LNCAP (cell line): Measurements from ENCODE around the gene SYT1.

ENCODE experiments used
- TF ChIP-seq, protein P1 (sequence below): fragments of 450-650 bp; IDR thresholded peaks from 2 replicates; pipeline ENCODE4 v1.5.1; 2017; ENCODE audit warnings: mild to moderate bottlenecking

The SYT1 gene

DNA sequence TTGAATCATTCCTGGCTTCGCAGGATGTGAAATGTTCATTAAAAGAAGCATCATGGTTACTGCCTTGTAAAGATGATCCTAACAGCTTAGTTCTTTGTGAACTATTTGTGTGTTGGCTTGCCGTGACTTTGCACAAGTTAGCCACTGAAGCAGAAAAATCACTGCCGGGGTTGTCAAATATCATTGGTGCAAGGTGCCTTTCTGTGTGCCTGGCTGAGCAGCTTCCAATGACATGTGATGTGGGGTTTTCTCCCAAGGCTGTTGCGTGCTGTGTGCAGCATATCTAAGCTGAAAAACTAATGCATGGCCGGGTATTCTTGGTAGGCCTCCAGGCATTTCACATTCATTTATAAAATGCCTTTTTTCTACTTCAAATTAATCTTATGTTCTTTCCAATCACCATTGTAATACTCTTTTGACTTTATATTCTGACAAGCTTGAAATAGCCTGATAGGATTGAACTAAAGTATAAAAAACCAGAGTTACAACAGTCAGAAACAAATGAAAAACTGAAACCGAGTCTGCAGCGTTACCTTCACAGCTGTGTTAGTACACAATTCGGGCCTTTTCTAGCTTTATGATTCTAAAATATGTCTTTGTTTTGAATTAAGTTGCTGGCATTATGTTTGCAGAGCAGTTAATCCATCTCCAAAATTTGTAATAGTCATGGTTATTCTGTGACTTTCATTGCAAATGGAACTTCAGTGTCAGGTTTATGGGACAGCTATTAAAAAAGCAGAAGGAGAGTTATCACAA lies 222.1 kb downstream of the SYT1 start:
- TF ChIP-seq, protein P1, sequence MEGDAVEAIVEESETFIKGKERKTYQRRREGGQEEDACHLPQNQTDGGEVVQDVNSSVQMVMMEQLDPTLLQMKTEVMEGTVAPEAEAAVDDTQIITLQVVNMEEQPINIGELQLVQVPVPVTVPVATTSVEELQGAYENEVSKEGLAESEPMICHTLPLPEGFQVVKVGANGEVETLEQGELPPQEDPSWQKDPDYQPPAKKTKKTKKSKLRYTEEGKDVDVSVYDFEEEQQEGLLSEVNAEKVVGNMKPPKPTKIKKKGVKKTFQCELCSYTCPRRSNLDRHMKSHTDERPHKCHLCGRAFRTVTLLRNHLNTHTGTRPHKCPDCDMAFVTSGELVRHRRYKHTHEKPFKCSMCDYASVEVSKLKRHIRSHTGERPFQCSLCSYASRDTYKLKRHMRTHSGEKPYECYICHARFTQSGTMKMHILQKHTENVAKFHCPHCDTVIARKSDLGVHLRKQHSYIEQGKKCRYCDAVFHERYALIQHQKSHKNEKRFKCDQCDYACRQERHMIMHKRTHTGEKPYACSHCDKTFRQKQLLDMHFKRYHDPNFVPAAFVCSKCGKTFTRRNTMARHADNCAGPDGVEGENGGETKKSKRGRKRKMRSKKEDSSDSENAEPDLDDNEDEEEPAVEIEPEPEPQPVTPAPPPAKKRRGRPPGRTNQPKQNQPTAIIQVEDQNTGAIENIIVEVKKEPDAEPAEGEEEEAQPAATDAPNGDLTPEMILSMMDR = no peak

DNA sequence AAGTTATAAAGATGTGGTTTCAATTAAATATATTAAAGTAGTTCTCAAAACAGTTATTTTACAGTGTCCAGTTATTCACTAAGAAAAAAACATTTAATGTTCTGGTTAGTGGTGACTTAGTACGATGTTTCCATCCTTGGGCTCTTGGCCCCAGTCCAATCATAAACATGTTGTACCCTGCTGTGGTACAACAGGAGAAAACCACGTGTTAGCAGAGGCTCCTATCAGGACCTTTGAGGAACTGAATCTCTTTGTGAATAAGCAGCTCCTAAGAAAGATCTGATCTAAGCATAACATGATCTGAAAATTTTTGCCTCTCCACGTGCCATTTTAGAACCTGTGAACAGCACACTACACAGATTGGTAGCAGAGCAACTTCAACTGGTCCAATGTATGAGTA lies 234.0 kb downstream of the SYT1 start:
- TF ChIP-seq, protein P1 = no peak

DNA sequence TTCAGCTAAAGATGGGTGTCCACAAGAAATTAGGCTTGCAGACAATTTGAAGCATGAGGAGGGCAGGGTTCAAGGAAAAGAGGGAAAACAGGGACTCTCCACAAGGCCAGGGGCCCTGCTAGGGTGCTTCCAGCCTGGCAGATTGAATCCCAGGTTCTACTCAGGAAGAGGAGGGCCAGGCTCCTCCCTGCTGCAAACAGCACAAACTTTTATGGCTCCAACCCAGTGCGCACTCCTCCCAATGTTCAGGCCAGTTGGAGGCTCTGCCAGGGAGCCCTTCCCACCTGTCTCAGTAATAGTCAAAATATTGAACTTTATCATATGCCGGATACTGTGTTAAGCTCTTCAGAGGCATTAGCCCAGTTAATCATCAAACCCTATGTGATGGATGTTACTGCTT lies 244.4 kb downstream of the SYT1 start:
- TF ChIP-seq, protein P1 = no peak

DNA sequence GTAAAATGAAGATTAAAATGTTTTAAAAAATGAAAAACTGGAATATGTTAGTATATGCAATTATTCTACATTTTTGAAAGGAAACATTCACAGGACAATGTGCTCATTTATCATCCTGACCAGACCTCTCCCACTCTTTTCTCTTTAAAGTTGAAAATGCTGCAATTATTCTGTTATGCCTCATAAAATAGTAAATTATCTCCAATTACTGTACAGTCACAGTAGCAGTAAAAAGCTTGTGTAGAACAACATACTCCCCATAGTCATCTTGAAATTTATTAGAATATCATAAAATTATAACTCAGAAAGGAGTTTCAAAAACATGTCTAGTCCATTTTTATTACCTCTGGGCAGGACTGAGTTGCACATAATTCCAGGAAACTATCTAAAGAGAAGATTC lies 250.3 kb downstream of the SYT1 start:
- TF ChIP-seq, protein P1 = no peak

DNA sequence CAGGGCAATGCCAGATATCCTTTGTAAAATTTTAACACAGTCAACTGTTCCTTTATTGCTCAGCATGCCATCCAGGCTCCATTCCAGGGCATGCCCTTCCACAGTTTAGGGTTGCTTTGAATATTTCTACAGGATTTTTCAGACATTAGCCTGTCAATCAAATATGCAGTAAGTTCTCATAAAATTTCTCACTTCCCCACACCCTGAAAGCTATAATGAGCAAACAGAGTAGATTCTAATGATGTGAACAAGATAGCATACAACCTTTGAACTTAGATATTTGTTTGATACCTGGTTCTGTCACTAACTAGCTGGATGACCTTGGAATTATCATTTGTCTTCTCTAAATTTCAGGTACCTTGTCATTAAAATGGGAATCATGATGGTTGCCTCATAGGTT lies 251.2 kb downstream of the SYT1 start:
- TF ChIP-seq, protein P1 = no peak

DNA sequence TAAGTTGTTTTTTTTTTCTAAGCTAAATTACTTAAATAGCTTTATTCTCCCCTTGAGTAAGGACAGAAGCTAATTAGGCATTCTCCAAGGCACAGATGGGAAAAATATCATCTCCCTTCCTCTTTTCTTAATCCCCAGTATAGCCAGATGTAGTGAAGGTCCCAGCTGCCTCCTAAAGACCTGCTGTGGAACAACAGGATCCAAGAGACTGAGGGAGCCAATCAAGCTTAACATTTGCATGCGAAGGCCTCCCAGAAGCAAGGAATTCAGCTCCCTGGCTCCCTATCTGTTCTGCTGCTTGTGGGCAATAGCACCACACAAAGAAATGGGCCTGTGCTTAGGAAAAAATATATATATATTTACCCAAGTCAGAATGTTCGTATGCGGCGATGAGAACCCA lies 255.2 kb downstream of the SYT1 start:
- TF ChIP-seq, protein P1 = no peak

DNA sequence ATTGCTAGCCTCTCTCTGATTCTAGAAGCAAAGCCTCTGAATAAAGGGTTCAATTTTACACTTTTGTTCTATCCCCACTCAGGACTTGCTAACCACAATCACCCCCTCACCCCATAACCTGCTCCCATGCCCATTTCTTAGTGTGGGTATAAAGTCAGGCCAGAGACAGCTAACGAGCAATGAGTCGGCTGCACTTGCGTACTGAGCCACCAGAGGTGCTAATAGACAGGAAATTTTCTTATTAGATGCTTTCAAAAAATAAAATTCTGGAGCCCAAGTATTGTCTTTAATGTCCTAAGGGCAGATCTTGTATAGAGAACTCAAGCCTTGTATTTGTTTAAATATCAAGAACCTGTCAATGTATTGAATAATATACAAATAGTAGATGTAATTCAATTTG lies 256.9 kb downstream of the SYT1 start:
- TF ChIP-seq, protein P1 = peak; percentile 44

DNA sequence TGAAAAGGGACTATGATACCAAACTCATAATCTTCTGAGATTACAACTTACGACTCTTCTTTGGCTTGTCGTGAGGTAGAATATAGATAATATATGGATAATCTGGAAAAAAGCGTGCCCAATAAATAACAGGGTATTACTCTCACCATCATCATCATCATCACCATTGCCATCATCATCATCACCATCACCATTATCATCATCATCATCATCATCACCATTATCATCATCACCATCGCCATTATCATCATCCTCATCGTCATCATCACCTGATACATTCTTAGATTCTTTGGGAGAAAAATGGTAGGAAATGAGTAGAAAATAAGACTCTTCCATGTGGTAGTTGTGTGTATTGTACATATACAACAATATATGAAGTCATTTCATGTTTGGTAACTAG lies 259.8 kb downstream of the SYT1 start:
- TF ChIP-seq, protein P1 = no peak
